ENCODE data around the gene TMEM242.
A peak's percentile ranks its signal among the peaks of the same experiment; 100 is the strongest.

Gene TMEM242

DNA sequence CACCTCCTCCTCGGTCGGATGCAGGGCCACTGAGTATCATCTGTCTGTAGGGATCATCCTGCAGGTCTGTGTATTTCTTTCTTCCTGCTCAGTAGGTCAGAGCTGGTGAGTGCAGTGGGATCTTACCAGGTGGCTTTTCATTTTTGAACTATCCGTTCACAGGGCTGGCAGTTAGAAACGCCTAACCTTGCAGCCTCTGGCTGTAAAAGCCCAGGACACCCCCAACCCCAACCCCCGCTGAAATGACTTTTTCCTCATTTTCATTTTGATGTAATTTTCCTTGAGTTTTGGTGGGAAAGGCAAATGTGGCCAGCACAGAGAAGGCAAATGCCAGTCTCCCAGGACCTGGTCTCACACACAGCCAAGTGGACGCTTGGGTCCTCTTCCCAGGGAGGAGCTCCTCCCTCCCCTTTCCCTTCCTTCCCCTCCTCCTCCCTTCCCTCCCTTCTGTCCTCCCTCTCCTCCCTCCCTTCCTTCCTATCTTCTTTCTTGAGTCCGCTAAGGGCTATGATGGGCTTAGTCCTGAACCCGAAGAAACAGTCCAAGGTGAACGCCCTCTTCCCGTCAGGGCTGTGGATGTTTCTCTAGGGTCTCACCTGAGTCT, 36.0 kb downstream of the TMEM242 start:
- DNase-seq: no peak

DNA sequence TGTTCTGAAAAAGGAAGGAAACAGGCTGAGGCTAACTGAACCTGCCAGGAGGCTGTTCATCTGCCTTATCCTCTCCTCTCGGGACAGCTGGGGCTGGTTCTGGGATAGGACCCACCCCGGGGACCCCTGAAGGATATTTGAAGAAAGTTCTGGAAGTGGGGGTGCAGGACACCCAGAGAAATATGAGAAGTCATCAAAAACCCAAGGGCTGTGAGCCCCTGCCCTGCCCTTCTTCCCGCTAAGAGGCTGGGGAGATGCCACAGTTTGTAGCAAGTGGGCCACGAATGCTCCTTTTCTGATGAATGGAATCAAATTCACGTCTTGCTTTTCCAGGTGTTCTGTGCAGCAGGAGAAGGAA, 37.9 kb downstream of the TMEM242 start:
- DNase-seq: no peak

DNA sequence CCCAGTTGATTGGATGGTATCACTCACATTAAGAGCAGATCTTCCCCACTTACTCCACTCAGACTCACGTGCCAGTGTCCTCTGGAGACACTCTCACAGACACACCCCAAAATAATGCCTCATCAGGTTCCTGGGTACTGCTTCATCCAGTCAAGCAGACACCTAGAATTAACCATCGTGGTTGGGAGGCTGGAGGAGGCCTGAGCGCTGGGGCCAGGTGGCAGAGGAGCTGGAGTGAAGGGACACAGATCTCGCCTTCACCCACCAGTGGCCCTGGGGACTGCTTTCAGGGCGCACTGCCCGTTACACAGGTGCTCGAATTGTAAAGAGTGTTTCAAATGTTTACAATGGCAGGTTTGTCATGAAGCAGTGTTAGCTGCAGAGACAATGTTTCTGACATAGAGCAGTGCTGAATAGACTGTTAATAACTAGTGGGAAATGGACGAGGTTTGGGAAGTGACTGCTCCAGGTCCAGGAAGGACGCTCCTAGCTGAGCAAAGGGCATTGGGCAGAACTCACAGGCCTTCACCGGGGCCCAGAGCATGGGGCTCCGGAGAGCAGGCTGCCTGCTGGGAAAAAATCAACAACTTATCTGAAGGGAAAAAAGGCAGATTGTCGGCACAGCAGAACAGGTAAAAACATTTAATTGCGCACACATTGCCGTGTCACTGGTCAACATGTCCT, 38.4 kb downstream of the TMEM242 start:
- no peak for DNase-seq

DNA sequence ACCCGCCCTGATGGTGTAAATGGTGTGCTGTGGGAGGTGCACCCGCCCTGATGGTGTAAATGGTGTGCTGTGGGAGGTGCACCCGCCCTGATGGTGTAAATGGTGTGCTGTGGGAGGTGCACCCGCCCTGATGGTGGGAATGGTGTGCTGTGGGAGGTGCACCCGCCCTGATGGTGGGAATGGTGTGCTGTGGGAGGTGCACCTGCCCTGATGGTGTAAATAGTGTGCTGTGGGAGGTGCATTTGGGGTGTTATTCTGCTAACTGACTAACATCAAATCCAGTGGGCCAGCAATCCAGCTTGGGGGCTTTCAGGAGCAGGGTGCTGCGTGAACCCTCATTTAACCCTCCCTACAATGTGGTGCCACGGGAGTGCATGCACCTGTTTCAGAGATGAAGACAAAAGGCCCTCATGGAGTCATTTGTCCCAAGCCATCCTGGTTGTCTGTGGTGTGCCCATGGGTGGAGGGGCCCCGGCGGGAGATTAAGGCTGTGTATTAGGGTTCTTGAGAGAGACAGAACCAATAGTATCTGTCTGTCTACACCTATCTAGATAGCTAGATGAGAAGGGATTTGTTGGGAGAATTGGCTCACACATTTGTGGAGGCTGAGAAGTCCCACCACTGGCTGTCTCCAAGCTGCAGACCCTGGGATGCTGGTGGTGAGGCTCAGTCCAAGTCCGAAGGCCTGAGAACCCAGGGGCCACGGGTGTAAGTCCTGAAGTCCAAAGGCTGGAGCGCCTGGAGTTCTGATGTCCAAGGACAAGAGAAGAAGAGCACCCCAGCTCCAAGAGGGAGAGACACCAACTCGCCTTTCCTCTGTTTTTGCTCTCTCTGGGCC, 39.2 kb downstream of the TMEM242 start:
- DNase-seq: peak; percentile 38

DNA sequence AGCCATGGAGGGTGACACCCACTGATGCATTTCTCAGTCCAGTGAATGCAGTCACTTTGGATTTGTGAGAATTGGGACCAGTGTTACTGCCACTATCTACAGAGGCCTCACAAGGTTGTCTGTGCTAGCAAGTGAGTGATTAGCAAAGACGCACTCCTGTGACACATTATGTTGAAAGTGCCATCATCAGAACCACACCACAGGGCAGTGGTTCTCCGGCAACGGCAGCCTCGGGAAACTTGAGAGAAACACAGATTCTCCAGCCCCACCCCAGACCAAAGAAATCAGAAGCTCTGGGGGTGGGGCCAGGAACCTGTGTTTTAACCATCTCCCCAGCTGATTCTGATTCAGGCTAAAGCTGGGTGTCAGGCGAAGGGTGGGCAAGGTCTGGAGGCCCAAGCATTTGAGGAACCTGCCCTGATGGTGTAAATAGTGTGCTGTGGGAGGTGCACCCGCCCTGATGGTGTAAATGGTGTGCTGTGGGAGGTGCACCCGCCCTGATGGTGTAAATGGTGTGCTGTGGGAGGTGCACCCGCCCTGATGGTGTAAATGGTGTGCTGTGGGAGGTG, 39.9 kb downstream of the TMEM242 start:
- peak; percentile 49 for DNase-seq

DNA sequence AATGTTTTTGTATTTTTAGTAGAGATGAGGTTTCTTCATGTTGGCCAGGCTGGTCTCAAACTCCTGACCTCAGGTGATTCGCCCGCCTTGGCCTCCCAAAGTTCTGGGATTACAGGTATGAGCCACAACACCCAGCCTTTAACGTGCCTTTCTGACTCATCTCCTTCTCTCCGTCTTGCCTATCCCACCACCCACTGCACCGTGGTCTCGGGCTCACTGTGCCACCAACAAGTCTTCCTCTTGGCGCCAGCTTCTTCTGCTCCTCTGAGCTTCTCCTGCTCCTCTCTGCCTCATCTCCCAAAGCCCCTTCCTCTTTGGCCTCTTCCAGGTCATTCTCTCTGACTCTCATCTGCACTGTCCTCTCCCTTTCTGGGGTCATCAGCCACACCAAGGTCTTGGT, 41.0 kb downstream of the TMEM242 start:
- peak; percentile 52 for DNase-seq

DNA sequence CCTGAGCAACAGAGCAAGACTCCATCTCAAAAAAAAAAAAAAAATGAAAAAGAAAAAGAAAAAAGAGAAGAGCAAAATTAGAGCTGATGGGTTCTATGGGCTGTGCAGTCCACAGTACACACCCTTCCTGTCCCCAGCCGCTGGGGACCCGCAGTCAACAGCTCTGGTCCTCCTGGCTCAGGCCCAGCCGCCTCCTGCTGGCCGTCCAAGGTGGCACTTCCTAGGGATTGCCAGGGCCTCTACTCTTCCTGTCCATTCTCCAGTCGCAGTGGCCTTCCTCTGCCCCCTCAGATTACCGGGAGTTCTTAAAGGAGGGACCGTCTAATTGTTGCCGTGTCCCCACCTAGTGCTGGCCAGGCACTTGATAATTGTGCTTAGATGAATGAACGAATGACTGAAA, 41.7 kb downstream of the TMEM242 start:
- peak; percentile 43 for DNase-seq

DNA sequence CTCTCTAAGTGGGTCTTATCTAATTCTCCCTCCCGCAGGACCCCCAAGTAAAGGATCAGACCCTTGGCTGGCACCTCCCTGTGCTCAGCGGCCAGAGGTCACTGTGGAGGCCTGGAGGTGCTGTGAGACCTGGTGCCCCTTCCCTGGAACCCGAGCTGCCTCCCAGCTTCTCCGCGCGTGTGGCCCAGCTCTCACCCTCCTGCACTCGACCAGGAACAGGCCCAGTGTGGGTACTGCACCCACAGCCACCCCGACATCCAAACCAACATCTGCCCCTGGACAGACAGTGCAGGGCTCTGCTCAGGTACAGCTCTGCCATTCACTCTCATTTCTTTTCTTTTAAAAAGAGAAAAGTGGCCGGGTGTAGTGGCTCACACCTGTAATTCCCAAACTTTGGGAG, 42.4 kb downstream of the TMEM242 start:
- no peak for DNase-seq

DNA sequence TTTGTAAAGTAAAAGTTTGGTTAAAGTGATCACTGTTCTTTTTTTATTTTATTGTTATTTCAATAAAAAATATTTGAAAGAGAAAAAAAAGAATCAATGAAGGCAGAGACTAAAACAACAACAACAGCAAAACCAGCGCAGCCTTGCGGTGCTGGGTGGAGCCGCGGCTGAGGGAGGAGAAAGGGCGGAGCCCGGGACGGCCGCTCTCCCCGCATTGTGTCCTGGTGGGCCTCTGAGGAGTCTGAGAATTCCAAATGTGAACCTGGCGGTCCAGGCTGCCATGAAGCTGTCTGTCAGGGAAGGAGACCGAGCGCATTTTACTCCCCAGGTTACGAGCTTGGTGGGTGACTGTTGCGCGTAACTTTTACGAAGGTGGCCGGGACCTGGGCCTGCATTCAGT, 43.2 kb downstream of the TMEM242 start:
- DNase-seq: no peak

DNA sequence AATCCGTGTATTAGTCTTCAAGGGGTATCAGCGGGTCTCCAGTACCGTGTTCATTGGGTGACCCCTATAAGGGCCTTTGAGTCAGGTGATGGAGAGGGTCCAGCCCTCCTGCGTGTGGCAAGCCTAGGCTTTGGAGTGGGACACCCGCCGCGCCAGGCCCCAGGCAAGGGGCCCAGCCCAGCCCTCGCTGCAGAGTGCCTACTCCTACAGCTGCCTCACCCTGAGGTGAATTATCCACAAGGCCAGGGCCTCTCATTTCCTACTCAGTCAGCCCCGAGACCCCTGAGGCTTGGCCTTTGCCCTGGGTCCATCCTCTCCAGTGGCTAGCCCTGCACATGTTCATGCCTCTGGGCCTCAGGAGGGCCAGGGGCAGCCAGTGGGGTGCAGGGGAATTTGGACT, 45.1 kb downstream of the TMEM242 start:
- peak; percentile 37 for DNase-seq

DNA sequence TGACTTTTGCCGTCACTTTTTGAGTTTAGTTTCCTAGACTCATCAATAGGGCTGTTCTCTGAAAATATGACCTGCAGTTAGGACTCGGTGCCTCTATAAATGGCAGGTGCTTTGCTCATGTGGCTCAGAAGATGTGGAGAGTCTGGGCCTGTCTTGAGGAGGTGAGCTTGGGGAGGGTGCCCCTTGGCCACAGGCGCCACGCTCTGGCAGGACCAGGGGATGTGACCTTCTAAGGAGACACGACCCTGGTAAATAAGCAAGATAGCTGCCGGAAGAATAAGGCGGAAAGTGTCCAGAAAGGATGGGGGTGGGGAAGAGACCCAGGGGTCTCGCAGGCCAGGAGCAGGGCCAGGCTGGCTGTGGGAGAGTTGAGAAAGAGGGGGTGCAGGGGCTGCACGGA, 46.6 kb downstream of the TMEM242 start:
- peak; percentile 42 for DNase-seq

DNA sequence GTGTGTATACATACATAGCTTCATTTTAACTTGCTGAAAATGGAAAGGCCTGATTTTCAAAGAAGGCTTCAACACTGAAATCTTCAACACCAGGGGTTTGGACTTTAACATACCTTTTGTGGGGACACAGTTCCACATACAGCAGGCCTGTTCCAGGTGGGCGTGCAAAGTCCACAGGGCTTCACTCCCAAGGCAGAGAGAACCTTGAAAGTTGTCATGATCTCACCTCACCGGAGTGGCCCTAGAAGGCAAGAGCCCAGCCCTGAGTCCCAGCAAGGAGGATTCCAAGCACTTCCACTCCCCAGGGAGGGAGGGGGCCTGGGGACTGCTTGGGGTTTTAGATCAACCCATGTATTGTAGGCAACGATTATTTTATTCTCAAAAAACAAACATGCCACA, 47.2 kb downstream of the TMEM242 start:
- DNase-seq: peak; percentile 45

DNA sequence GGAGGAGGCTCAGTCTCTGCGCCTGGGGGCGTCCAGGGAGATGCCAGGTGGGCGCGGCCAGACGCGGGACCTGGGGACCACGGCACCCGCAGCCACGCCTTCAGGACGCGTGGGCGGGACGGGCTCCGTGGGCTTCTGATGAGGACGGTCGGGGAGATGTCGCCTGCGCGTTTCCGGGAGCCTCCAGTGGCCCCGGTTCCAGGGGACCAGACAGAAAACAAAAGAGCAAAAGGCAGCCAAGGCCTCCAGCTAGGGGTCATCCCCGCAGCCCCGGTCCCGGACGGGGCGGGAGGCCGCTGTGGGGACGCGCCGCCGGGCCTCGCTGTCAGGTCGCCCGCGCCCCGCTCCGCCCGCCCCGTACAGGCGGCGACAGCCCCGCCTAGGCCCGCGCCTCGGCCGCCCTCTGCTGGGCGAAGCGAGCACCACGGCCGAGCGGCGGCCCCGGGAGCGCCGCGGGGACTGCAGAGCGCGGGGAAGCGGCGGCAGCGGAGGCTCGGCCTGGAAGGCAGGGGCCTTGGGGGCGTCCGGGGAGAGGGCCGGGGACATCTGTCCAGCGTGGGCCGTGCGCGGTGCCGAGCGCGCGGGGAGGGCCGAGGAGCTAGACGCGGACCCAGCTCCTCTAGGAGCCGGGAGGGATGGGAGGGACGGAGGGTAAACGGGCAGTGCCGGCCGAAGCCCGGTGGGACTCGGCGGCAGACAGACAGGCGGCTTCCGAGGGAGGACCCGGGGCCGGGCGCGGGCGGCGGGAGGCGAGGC, 48.7 kb downstream of the TMEM242 start:
- peak; percentile 92 for DNase-seq

DNA sequence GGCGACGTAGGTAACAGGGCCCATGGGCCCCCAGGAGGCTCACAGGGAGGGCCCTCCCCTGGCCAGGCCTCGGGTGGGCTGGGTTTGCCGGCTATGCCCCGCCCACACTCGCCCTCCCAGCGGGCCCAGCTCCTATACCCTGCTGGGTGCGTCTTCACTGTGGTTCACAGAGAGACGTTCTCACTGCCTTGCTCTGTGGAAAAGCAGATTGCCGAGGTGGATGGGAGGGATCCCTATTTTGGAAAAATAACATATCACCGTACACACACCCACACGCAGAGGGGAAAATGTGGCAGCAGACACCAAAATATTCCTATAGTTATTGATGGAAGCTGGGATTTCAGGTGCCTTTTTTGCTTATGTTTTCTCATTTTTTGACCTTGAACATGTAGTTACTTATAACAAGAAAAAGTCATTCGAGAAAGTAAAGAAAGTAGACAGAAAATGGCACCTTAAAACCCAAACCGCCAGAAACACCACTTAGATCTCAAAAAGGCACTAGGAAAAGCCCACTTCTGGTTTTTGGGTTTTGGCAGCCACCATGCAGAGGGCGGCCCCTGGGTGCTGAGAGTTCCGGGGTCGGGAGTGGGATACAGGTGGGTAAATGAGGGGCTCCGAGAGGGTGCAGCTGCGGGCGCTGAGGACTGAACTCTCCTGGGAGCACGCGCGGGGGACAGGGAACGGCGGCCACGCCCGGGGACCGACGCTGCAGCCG, 49.4 kb downstream of the TMEM242 start:
- peak; percentile 84 for DNase-seq

DNA sequence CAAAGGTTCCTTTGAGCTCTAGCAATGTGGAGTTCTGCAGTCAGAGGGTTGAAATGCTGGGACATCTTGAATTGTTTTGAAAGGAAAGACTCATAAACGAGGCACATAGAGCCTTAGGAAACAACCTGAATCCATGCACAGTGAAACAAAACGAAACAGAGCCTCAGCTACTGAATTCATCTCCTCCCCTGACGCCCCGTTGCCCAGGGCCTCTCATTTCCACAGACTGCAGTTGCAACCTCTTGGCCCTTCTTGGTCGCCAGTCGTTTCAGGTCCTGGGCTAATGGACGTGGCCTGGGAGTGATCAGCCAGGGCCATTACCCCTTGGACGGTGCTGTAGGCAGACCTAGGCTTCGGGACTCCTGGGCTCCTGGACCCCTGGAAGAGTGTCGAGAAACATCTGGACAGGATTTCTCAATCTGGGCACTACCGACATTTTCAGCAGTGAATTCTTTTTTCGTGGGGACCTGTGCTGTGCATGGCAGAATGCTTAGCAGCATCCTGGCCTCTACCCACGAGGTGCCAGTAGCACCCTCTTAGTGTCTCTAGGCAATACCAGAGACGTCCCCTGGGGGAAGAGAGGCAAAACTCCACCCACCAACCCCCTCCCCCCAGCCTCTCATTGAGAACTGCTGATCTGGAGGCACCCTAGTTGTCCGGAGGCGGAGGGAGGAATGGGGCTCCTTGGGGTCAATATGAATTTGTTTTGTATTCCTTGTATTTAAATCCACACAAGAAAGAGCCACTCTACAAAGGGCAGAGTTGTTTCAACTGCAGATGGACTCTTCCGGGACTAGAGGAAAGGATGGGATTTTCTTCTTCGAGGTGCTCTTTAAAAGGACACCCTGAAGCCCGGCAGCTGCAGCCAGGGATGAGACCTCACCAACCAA, 50.2 kb downstream of the TMEM242 start:
- DNase-seq: no peak

DNA sequence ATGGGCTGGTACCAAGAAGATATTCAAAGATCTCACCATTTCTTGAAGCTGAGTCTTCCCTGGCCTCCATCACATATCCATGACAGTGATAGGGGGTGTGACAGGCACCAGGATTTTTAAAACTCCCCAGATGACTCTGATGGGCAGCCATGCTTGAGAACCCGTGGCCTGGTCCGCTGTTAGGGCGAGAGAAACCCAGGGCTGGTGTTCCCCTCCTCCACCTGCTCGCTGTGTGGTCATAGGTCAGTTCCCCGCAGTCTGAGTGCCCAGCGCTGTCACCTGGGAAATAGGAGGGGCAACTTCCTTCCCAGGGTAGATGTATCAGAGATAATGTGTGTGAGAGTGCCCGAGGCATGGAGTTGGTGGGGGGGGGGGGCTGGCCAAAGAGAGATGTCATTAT, 50.9 kb downstream of the TMEM242 start:
- DNase-seq: no peak

DNA sequence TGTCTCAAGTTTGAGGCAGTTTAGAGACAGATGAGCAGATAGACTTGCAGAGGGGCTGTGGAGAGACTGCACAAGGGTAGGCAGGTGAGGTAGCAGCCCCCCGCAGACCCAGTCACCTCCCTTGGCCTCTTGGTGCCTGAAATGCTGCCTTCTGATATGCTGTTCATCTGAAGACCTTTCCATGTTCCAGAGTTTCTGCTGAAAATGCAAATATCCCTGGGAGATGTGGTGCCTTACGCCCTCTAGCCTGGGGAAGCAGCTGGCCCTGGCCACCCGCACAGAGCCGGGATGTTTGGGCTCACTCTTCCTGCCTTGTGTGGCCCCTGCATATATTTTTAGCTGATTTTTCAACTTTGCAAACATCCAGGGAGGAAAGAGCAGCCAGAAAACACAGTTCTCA, 51.4 kb downstream of the TMEM242 start:
- no peak for DNase-seq

DNA sequence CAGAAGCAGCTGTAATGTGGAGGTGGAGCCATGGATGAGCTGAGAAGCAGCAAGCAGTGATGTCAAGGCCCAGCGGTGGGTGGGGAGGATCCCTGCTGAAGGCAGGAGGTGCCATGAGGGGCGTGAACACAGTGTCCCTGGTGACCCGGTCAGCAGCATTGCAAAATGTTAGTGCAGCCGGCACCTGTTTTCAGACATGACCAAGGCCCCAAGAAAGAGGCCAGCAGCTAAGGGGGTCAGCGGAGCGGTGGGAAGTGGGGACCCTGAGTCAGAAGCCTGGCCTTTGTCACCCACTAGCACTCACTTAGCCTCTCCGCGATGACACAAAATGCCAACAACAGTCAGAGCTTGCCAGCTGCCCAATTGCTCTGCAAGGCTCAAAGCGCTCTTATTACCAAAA, 51.9 kb downstream of the TMEM242 start:
- DNase-seq: no peak

DNA sequence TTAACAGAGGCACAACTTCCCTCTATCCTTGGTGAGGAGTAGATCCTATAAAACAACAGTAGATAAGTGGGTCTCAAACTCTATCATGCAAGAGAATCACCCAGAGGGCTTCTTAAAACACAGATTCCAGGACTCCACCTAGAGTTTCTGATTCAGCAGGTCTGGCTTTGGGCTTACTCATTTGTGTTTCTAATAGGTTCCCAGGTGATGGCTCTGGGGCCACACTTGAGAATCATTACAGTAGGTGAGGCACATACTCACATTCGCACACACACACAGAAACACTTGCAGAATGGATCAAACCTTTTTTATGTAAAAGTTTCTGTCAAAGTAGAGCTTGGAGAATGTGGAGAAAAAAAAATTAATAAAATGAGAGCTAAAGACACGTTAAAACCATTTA, 52.4 kb downstream of the TMEM242 start:
- no peak for DNase-seq

DNA sequence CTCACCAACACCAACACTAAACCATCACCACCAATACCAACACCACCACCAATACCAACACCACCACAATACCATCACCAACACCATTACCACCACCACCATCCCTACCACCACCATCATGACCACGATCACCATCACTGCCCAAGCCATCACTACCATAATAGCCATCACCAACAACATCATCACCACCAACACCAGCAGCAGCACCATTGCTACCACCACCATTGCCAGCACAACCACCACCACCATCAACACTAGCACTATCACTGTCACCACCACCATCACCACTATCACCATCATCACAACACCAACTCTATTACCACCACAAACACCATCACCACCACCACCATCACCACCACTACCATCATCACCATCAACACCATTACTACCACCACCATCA, 53.0 kb downstream of the TMEM242 start:
- no peak for DNase-seq

DNA sequence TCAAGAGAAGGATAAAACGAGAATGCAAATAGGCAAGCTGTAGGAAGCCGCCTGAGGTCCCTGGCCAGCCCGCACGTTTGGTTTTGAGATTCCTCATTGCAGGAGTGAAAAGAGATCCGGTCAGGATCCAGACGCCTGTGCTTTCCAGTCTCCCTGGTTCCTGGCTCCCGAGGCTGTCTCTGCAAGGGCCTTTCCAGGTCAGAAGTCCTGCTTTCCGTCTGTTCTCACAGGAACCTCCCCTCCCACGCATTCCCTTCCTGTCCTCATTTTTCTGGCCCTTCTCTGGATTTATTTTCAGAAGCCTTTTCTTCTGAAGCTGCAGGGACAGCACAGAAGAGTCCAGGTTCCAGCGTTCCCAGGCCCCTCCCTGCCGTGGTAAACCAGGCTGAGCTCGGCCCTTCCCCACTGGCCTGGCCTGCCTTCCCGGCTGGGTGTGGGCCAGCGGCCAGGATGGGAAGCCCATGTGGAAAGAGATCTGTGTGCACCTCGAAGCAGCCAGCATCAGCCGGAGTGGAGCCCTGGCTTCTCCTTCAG, 54.0 kb downstream of the TMEM242 start:
- DNase-seq: no peak
